Spleen (tissue), 11 donors: Measurements from ENCODE around the gene FDX1. TPM values are rescaled to one million over a fixed set of nuclear protein-coding genes. Genes with fewer than 3 reads are reported as not detected.

Experiments used
- DNase-seq: peaks from one replicate; pipeline ENCODE4 v3.0.0-alpha.2; 2020
- H3K27ac ChIP-seq, 8 donors: fragments of 200-600 bp; sonication (generic) in 7 of 8; 1 replicate in 4 of 8; 2 replicates in 4 of 8; pipeline versions ENCODE4 v1.5.0 to v1.8.0; 2016 to 2021; ENCODE audit warnings: inconsistent platforms in 4 of 8, mild to moderate bottlenecking in 4 of 8, moderate library complexity in 1 of 8
- H3K27me3 ChIP-seq, 7 donors: fragments of 200-600 bp; sonication (generic) in 6 of 7; replicated peaks in 1 of 7; 1 replicate in 4 of 7; 2 replicates in 3 of 7; pipeline versions ENCODE4 v1.5.0 to v1.8.0; 2016 to 2021; ENCODE audit warnings: inconsistent platforms in 3 of 7, mild to moderate bottlenecking in 1 of 7
- H3K36me3 ChIP-seq, 6 donors: fragments of 200-600 bp; sonication (generic) in 5 of 6; 1 replicate in 4 of 6; 2 replicates in 2 of 6; pipeline versions ENCODE4 v1.5.0 to v1.8.0; 2016 to 2021; ENCODE audit warnings: inconsistent platforms in 2 of 6
- H3K4me1 ChIP-seq, 6 donors: fragments of 200-600 bp; sonication (generic) in 5 of 6; 1 replicate in 3 of 6; 2 replicates in 3 of 6; pipeline versions ENCODE4 v1.5.0 to v1.8.0; 2016 to 2021; ENCODE audit warnings: inconsistent platforms in 3 of 6
- H3K4me3 ChIP-seq, 8 donors: fragments of 200-600 bp; sonication (generic) in 7 of 8; 1 replicate in 4 of 8; 2 replicates in 4 of 8; pipeline versions ENCODE4 v1.5.0 to v1.8.0; 2016 to 2021; ENCODE audit warnings: inconsistent platforms in 4 of 8, mild to moderate bottlenecking in 4 of 8, moderate library complexity in 2 of 8
- H3K9me3 ChIP-seq, 8 donors: fragments of 200-600 bp; sonication (generic) in 7 of 8; 1 replicate in 4 of 8; 2 replicates in 4 of 8; pipeline versions ENCODE4 v1.5.0 to v1.8.0; 2016 to 2021; ENCODE audit warnings: inconsistent platforms in 4 of 8
- POLR2A ChIP-seq, 3 donors: fragments of 450-650 bp; IDR thresholded peaks; one replicate each; pipeline ENCODE4 v1.5.1; 2017; ENCODE audit warnings: antibody characterized with exemption in 3 of 3, mild to moderate bottlenecking in 1 of 3
- POLR2AphosphoS5 ChIP-seq, 3 donors: sonication (generic); formaldehyde crosslinking; IDR thresholded peaks; one replicate each; pipeline ENCODE4 v1.5.1; 2017; ENCODE audit warnings: antibody characterized with exemption in 3 of 3
- WGBS, 5 donors: extraction: QIAGEN DNeasy Blood & Tissue Kit in 3 of 5; methylation state at CpG; one replicate each; pipeline versions ENCODE4 v1.1.5 to v1.1.7; 2013 to 2018; 5-methylcytosine and 5-hydroxymethylcytosine counted together
- intact Hi-C: fragments of 100-400 bp; cut with DNase I; formaldehyde crosslinking; loops from one replicate; pipeline ENCODE4 v1.15.0; 2023; ENCODE audit warnings: low total_unique reads
- polyA plus RNA-seq, 3 donors: library from polyadenylated mRNA; stranded (reverse); fragments of 200-250 nt; gene quantifications; one replicate each; pipeline ENCODE4 v1.2.1, GENCODE V29; 2013
- total RNA-seq, 7 donors: library from RNA; depleted of rRNA in 3 of 7; stranded (reverse); fragments of >200 nt in 3 of 7; fragmentation: NEBNext Ultra II Directional in 4 of 7; extraction: Animal tissue kit (Norgen Biotek cat#: 25700) in 4 of 7; gene quantifications; one replicate each; pipeline versions ENCODE4 v1.1.0 to v1.2.1, GENCODE V29; 2016 to 2021
- TF ChIP-seq, protein P1 (sequence below), 11 experiments: fragments of 200-600 bp in 7 of 11; fragments of 450-650 bp in 4 of 11; sonication (generic) in 4 of 11; IDR thresholded peaks in 8 of 11; conservative IDR thresholded peaks in 3 of 11; 1 replicate in 7 of 11; 2 replicates in 4 of 11; pipeline versions ENCODE4 v1.4.0 to v1.8.0; 2016 to 2021; ENCODE audit warnings: antibody characterized with exemption in 11 of 11, inconsistent platforms in 4 of 11, mild to moderate bottlenecking in 1 of 11
- donor health status: healthy with polysubstance abuse.
- donor health status: DM: no; HTN: no; CAD: no; lungs with moderate emphysema.
- donor health status: DM: no; HTN: no; CAD: no.
- donor health status: Bipolar disorder and iron deficiency.
- donor health status: healthy.
- donor health status: DM: no; HTN: no; CAD: no.
- donor health status: DM: yes; HTN: yes; CAD: no.

FDX1 gene
- total and polyA plus RNA-seq, 10 donors: 7.9 to 15.7 (median 10.3) TPM

DNA sequence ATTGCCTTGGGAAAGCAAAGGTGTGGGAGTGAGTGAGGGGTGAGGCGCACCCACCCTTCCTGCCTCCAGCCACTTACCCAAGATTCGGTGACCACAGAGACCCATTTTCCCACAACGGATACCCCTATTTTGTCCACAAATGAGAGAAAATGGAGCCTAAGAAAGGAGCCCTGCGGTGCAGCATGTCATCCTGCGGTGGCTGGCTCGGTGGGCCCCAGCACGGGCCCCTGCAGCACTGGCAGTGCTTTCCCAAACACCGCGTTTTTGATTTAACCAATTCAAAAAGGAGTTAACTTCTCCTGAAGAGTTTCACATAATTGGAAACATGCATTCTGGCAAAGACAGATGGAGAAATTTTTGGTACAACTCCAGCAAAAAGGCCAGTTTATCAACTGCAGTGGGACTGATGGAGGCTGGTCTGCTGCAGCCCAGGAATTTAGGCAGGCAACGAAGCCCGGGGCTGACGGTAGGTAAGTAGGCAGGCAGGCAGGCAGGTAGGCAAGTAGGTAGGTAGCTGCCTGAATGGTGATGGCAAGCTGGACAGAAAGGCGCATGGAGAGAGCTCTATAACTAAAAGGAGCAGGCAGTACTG, 84.2 kb downstream of the FDX1 start:
- Histone ChIP-seq H3K9me3 (peaks cover 0 to 20% (median 7%) of the 10 kb centered on the region in 8 donors), H3K27me3 (no peaks in the 10 kb centered on the region), H3K27ac (no peak overlapping the region), H3K36me3 (no peaks in the 10 kb centered on the region), H3K4me1 (no peaks in the 10 kb centered on the region), H3K4me3 (no peak overlapping the region)
- WGBS, 5 donors: 78 to 92% (median 84%) methylated on average over 13 of the region's 13 CpGs
- no peak for DNase-seq
- TF ChIP-seq, protein P1, sequence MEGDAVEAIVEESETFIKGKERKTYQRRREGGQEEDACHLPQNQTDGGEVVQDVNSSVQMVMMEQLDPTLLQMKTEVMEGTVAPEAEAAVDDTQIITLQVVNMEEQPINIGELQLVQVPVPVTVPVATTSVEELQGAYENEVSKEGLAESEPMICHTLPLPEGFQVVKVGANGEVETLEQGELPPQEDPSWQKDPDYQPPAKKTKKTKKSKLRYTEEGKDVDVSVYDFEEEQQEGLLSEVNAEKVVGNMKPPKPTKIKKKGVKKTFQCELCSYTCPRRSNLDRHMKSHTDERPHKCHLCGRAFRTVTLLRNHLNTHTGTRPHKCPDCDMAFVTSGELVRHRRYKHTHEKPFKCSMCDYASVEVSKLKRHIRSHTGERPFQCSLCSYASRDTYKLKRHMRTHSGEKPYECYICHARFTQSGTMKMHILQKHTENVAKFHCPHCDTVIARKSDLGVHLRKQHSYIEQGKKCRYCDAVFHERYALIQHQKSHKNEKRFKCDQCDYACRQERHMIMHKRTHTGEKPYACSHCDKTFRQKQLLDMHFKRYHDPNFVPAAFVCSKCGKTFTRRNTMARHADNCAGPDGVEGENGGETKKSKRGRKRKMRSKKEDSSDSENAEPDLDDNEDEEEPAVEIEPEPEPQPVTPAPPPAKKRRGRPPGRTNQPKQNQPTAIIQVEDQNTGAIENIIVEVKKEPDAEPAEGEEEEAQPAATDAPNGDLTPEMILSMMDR (IDR thresholded peaks at IDR 0.05 in 8 of 11, conservative IDR thresholded peaks at IDR 0.05 in 3 of 11): no peak
- TF ChIP-seq POLR2AphosphoS5 (IDR thresholded peaks at IDR 0.05): no peak
- TF ChIP-seq POLR2A (IDR thresholded peaks at IDR 0.05): no peak
- intact Hi-C loops: no loop called here

Other genes starting within 250 kb of the FDX1 start
- 100 to 1,000 TPM in 3 of 7 donors, 10 to 100 TPM in 4; 70.2 to 138 (median 97.6) TPM for gene RDX, start 133.3 kb upstream of the FDX1 start, total RNA-seq
- 10 to 100 TPM; 11.7 to 36.6 (median 15.8) TPM for gene RDX, start 133.3 kb upstream of the FDX1 start, polyA plus RNA-seq